Testis (tissue), 2 donors: ENCODE results near the gene OASL.

ENCODE experiments used
- POLR2A ChIP-seq: fragments of 450-650 bp; IDR thresholded peaks from one replicate; pipeline ENCODE4 v1.6.1; 2017; ENCODE audit warnings: antibody characterized with exemption, mild to moderate bottlenecking, moderate library complexity
- TF ChIP-seq, protein P1 (sequence below), 3 experiments: fragments of 450-650 bp in 2 of 3; fragments of 200-600 bp in 1 of 3; sonication (generic) in 1 of 3; IDR thresholded peaks; one replicate each; pipeline ENCODE4 v1.5.1; 2016 to 2019; ENCODE audit warnings: antibody characterized with exemption in 3 of 3, mild to moderate bottlenecking in 2 of 3, moderate library complexity in 1 of 3

DNA sequence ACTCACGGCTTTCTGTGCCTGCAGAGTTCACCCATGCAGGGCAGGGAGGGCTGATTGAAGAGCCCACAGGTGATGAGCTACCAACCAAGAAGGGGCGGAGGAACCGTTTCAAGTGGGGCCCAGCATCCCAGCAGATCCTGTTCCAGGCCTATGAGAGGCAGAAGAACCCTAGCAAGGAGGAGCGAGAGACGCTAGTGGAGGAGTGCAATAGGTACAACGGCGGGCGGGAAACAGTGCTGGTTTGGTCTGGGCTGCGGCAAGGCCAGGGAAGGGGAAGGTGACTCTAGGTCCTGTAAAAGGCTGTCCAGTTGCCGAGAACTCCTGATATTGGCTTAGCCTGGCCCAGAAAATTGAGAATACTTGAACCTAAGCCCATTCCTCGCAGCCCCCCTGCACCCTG, 45.5 kb downstream of the OASL start:
- TF ChIP-seq, protein P1, sequence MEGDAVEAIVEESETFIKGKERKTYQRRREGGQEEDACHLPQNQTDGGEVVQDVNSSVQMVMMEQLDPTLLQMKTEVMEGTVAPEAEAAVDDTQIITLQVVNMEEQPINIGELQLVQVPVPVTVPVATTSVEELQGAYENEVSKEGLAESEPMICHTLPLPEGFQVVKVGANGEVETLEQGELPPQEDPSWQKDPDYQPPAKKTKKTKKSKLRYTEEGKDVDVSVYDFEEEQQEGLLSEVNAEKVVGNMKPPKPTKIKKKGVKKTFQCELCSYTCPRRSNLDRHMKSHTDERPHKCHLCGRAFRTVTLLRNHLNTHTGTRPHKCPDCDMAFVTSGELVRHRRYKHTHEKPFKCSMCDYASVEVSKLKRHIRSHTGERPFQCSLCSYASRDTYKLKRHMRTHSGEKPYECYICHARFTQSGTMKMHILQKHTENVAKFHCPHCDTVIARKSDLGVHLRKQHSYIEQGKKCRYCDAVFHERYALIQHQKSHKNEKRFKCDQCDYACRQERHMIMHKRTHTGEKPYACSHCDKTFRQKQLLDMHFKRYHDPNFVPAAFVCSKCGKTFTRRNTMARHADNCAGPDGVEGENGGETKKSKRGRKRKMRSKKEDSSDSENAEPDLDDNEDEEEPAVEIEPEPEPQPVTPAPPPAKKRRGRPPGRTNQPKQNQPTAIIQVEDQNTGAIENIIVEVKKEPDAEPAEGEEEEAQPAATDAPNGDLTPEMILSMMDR (IDR thresholded peaks at IDR 0.05), result no peak
- TF ChIP-seq POLR2A, result no peak
